ENCODE measurements around the gene TIGD7. TPM values are rescaled to one million over a fixed set of nuclear protein-coding genes. Genes with fewer than 3 reads are reported as not detected.

TIGD7 gene
- total RNA-seq, 1 experiment from 2014 or later = 9.3 TPM

GRCh38 chr16:3292604-3293003, 12.6 kb downstream of the TIGD7 start:
- no peak for DNase-seq
- Mint-ChIP-seq H3K4me1 (ENCODE audit: low read depth, unreplicated experiment) (no peaks in the 10 kb centered on the region), H3K4me3 (ENCODE audit: low read depth, unreplicated experiment) (no peak overlapping the region), H3K27me3 (ENCODE audit: unreplicated experiment) (no peaks in the 10 kb centered on the region), H3K36me3 (ENCODE audit: insufficient read depth, unreplicated experiment) (peaks cover 84% of the 10 kb centered on the region), H3K9me3 (ENCODE audit: low read depth, unreplicated experiment) (peaks cover 21% of the 10 kb centered on the region), H3K27ac (ENCODE audit: unreplicated experiment) (no peak overlapping the region)
- CTCF ChIA-PET = no interaction called here
- intact Hi-C loops (cut with micrococcal nuclease; ENCODE audit: unreplicated experiment) = no loop called here
- TF ChIP-seq, protein P1, sequence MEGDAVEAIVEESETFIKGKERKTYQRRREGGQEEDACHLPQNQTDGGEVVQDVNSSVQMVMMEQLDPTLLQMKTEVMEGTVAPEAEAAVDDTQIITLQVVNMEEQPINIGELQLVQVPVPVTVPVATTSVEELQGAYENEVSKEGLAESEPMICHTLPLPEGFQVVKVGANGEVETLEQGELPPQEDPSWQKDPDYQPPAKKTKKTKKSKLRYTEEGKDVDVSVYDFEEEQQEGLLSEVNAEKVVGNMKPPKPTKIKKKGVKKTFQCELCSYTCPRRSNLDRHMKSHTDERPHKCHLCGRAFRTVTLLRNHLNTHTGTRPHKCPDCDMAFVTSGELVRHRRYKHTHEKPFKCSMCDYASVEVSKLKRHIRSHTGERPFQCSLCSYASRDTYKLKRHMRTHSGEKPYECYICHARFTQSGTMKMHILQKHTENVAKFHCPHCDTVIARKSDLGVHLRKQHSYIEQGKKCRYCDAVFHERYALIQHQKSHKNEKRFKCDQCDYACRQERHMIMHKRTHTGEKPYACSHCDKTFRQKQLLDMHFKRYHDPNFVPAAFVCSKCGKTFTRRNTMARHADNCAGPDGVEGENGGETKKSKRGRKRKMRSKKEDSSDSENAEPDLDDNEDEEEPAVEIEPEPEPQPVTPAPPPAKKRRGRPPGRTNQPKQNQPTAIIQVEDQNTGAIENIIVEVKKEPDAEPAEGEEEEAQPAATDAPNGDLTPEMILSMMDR (IDR thresholded peaks at IDR 0.05; ENCODE audit: unreplicated experiment) = no peak
- no TSS peak for BruUV-seq (replicated peaks)

- CTCF ChIA-PET = no interaction called here
- intact Hi-C loops (cut with micrococcal nuclease; ENCODE audit: unreplicated experiment) = loop anchor here (10.0 kb wide), 1 partner anchor 215 kb away; the partner anchor contains the start of gene CLUAP1
- no peak for DNase-seq
- Mint-ChIP-seq H3K27ac (ENCODE audit: unreplicated experiment) (no peak overlapping the region), H3K36me3 (ENCODE audit: insufficient read depth, unreplicated experiment) (peaks cover 88% of the 10 kb centered on the region), H3K9me3 (ENCODE audit: low read depth, unreplicated experiment) (peaks cover 10% of the 10 kb centered on the region), H3K4me3 (ENCODE audit: low read depth, unreplicated experiment) (peak overlapping the region; percentile 12), H3K4me1 (ENCODE audit: low read depth, unreplicated experiment) (no peaks in the 10 kb centered on the region), H3K27me3 (ENCODE audit: unreplicated experiment) (no peaks in the 10 kb centered on the region)
- no TSS peak for BruUV-seq (replicated peaks)
- TF ChIP-seq, protein P1 (IDR thresholded peaks at IDR 0.05; ENCODE audit: unreplicated experiment) = no peak
These were observed 15.1 kb downstream of the TIGD7 start for GRCh38 chr16:3289998-3290673.

- H3K36me3 Mint-ChIP-seq (ENCODE audit: insufficient read depth, unreplicated experiment) = peaks cover 80% of the 10 kb centered on the region
- BruUV-seq (replicated peaks) = no TSS peak
- CTCF ChIA-PET = no interaction called here
- DNase-seq = no peak
- TF ChIP-seq, protein P1 (IDR thresholded peaks at IDR 0.05; ENCODE audit: unreplicated experiment) = no peak
- no peaks in the 10 kb centered on the region for H3K27me3 Mint-ChIP-seq (ENCODE audit: unreplicated experiment)
- H3K9me3 Mint-ChIP-seq (ENCODE audit: low read depth, unreplicated experiment) = no peaks in the 10 kb centered on the region
- H3K4me3 Mint-ChIP-seq (ENCODE audit: low read depth, unreplicated experiment) = peak overlapping the region; percentile 90
- intact Hi-C loops (cut with micrococcal nuclease; ENCODE audit: unreplicated experiment) = loop anchor here (10.0 kb wide), 1 partner anchor 220 kb away; the partner anchor contains the start of gene CLUAP1
- H3K4me1 Mint-ChIP-seq (ENCODE audit: low read depth, unreplicated experiment) = peaks cover 10% of the 10 kb centered on the region
- no peak overlapping the region for H3K27ac Mint-ChIP-seq (ENCODE audit: unreplicated experiment)
These were observed 20.1 kb downstream of the TIGD7 start for GRCh38 chr16:3285131-3285530.

DNA sequence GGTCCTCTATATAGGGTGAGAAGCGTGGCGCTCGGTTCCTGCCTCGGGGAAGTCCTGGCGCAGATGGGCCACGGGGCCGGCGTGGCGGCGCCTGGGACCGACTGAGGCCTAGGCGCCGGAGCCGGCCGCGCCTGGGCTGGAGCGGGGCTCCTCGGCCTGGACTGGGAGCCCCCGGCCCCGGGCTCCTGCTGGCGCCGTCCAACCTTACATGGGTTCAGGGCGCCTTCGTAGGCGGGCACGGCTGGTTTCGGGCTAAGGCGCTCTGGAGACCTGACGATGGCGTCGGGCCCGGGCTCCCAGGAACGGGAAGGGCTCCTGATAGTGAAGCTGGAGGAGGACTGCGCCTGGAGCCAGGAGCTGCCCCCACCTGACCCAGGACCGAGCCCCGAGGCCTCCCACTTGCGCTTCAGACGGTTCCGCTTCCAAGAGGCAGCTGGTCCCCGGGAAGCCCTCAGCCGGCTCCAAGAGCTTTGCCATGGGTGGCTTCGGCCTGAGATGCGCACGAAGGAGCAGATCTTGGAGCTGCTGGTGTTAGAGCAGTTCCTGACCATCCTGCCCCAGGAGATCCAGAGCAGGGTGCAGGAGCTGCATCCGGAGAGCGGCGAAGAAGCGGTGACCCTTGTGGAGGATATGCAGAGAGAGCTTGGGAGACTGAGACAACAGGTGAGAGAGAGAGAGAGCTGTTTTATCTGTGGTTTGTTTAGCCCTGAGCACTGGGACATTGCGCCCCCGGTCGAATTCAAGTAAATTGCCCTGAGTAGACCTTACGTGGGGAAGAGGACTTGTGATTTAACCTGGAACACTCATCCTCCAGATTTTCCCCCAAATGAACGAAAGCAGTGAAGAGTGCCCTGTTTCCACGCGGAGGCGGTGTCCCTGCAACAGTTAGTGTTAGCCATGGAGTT, 21.4 kb downstream of the TIGD7 start:
- Mint-ChIP-seq H3K4me3 (ENCODE audit: low read depth, unreplicated experiment) (peak overlapping the region; percentile 90), H3K27ac (ENCODE audit: unreplicated experiment) (peak overlapping the region; percentile 95), H3K4me1 (ENCODE audit: low read depth, unreplicated experiment) (peaks cover 10% of the 10 kb centered on the region), H3K27me3 (ENCODE audit: unreplicated experiment) (peaks cover 2% of the 10 kb centered on the region), H3K9me3 (ENCODE audit: low read depth, unreplicated experiment) (no peaks in the 10 kb centered on the region), H3K36me3 (ENCODE audit: insufficient read depth, unreplicated experiment) (peaks cover 67% of the 10 kb centered on the region)
- intact Hi-C loops (cut with micrococcal nuclease; ENCODE audit: unreplicated experiment) = loop anchor here (10.0 kb wide), 1 partner anchor 221 kb away; the partner anchor contains the start of gene CLUAP1
- DNase-seq = no peak
- BruUV-seq (replicated peaks) = TSS peak; percentile 33
- TF ChIP-seq, protein P1 (IDR thresholded peaks at IDR 0.05; ENCODE audit: unreplicated experiment) = no peak
- CTCF ChIA-PET = interaction anchor here (1.3 kb wide), 2 partner anchors 17 to 40 kb away, joined by 5 read pairs; no protein-coding TSS in a partner anchor

Measured in Calu3 (cell line).